Activated CD4-positive, alpha-beta memory T cell treated with anti-CD3 and anti-CD28 coated beads, Interleukin-2, amount 10 ng/mL, durations not matched to agents 7 days and 5 days (primary cell): ENCODE measurements around the gene RBPJ. TPM values are rescaled to one million over a fixed set of nuclear protein-coding genes. Genes with fewer than 3 reads are reported as not detected.

Source experiments
- CTCF ChIA-PET: fragments of 350-600 bp; sonication (Branson Sonifier 250); formaldehyde crosslinking; loops from one replicate; lab custom pipeline; 2021; ENCODE audit warnings: antibody characterized with exemption, inconsistent platforms; lab: Charles Lee
- POLR2A ChIA-PET: fragments of 350-600 bp; sonication (Branson Sonifier 250); formaldehyde crosslinking; loops from one replicate; lab custom pipeline; 2021; ENCODE audit warnings: antibody characterized with exemption; lab: Charles Lee
- DNase-seq: peaks from one replicate; pipeline ENCODE4 v3.0.0-alpha.2; 2020
- H3K27ac Mint-ChIP-seq: one replicate; pipeline ENCODE4 v1.8.0; 2021; ENCODE audit warnings: mild to moderate bottlenecking, mixed read lengths
- H3K27me3 Mint-ChIP-seq: one replicate; pipeline ENCODE4 v1.8.0; 2021; ENCODE audit warnings: mixed read lengths
- H3K36me3 Mint-ChIP-seq: one replicate; pipeline ENCODE4 v1.8.0; 2021; ENCODE audit warnings: low read depth, mixed read lengths
- H3K4me1 Mint-ChIP-seq: one replicate; pipeline ENCODE4 v1.8.0; 2021; ENCODE audit warnings: mixed read lengths
- H3K4me3 Mint-ChIP-seq: one replicate; pipeline ENCODE4 v1.8.0; 2021; ENCODE audit warnings: mild to moderate bottlenecking, mixed read lengths
- H3K9me3 Mint-ChIP-seq: one replicate; pipeline ENCODE4 v1.8.0; 2021; ENCODE audit warnings: mixed read lengths
- total RNA-seq, 2 experiments: library from RNA; stranded (reverse); gene quantifications; one replicate each; pipeline ENCODE4 v1.2.3, GENCODE V29; 2021

RBPJ gene
- total RNA-seq, 2 experiments from 2014 or later = 137 to 144 TPM

DNA sequence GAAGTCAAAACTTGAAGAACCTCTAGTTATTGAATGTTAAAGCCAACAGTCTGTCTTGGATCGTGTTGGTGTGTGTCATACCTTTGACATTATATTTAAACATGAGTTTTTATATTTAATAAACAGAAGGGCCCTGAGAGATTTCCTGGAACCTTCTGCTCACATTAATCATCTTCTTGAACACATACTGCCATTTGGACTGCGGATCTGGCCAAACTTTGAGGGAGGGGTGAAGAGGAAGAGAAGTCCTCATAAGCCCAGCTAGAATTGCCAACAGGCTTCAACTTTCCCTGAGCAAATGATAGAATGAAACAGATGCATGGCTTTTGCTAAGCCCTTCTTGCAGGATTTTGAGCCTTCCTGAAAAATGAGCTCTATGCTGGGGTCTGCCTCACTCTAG is 142.1 kb downstream of the RBPJ start:
- Mint-ChIP-seq H3K9me3 (no peaks in the 10 kb centered on the region), H3K4me1 (peaks cover 11% of the 10 kb centered on the region), H3K36me3 (no peaks in the 10 kb centered on the region), H3K27me3 (peaks cover 3% of the 10 kb centered on the region), H3K4me3 (no peak overlapping the region), H3K27ac (no peak overlapping the region)
- DNase-seq = no peak
- CTCF ChIA-PET = no interaction called here
- POLR2A ChIA-PET = interaction anchor here (1.5 kb wide), 1 partner anchor 121 kb away, joined by 3 read pairs; the partner anchor contains the start of gene TBC1D19

DNA sequence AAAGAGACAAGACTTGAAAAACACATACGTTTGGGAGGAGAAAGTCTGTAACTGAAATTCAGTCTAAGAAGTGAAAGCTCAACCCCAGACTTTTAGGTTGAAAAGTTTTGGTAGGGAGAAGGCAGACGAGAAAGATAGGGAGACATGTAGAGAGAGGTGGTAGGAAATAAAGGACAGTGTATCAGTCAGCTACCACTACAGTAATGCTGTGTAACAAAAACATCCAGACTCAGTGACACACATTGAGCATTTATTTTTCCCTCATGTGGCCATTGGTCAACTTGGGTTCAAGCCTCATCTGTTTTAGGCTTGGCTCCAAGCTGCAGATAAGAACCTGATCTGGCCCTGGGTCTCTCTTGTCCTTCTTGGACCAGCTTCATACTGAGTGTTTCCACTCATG is 142.6 kb downstream of the RBPJ start:
- Mint-ChIP-seq H3K4me3 (no peak overlapping the region), H3K27me3 (peaks cover 3% of the 10 kb centered on the region), H3K27ac (no peak overlapping the region), H3K9me3 (no peaks in the 10 kb centered on the region), H3K4me1 (peaks cover 6% of the 10 kb centered on the region), H3K36me3 (no peaks in the 10 kb centered on the region)
- POLR2A ChIA-PET = no interaction called here
- DNase-seq = no peak
- CTCF ChIA-PET = no interaction called here

DNA sequence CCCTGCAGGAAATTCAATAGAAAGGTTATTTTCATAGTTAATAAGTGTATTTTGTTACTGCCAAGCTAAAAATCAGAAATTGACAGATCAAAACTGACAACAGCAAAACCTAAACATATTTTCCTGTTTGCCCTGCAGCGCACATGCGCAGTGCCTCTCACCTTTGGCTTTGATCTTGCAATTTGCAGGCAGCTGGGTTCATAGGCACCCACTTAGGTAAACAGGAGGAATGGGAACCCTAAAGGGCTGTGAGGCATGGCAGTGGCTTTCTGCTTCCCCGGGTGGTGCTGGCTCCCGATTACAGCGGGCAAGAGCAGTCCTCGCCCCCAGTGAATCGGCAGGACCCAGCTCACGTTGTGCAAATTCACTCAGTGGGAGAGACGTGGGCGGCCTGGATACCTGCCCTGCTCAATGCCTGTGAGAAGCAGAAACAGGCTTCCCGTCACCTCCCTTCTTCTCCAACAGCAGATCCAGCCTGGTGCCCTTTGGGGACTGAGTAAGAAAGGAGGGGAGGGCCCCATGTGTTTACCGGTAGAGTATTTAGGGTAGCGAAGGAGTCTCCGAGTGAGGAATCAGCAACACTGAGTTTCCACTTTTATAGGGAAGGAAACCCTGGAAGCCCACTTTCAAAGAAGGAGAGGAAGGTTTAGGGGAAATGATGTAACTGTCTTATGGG is 143.7 kb downstream of the RBPJ start:
- Mint-ChIP-seq H3K27ac (no peak overlapping the region), H3K4me1 (no peaks in the 10 kb centered on the region), H3K36me3 (no peaks in the 10 kb centered on the region), H3K4me3 (no peak overlapping the region), H3K27me3 (peaks cover 5% of the 10 kb centered on the region), H3K9me3 (no peaks in the 10 kb centered on the region)
- CTCF ChIA-PET = no interaction called here
- DNase-seq = no peak
- POLR2A ChIA-PET = no interaction called here

DNA sequence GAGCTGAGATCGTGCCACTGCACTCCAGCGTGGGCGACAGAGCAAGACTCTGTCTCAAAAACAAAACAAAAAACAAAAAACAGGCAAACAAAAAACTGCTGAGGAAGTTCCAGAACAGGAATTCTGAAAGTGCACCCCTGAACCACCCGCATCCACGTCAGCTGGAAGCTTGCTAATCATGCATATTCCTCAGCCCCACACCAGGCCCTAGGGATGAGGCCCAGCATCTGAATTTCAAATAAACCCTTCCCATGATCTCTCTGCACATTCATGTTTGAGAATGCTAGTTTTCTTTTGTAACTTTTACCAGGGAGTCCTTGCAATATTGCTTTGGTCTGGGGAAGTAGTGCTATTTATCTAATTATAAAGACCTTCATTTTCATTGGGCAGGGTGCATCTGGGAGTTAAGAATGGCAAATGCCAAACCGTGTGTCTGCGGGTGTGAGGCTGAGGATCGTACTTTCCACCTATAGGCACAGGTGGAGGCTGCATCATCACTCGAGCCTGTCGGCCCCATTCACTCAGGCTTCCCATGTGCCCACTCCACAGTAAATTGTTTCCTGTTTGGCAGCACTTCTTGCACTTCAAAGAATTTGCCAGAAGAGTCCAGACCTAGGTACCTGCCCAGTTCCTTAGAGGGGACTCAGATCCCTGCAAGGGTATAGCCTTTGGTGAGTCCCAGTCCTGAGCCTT is 145.9 kb downstream of the RBPJ start:
- H3K27ac Mint-ChIP-seq = no peak overlapping the region
- ChIA-PET POLR2A (no interaction called here), CTCF (no interaction called here)

DNA sequence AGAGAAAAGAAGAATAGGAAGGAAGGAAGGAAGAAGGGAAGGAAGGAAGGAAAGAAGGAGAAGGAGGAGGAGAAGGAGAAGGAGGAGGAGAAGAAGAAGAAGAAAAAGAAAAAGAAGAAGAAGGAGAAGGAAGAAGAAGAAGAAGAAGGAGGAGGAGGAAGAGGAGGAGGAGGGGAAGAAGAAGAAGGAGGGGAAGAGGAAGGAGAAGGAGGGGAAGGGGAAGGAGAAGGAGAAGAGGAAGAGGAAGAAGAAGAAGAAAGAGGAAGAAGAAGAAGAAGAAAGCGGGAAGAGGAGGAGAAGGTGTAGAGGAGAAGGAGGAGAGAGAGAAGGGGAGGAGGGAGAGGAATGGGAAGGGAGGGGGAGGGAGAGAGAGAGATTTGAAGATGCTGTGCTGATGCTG is 146.9 kb downstream of the RBPJ start:
- POLR2A ChIA-PET = no interaction called here
- no peaks in the 10 kb centered on the region for H3K4me1 Mint-ChIP-seq
- CTCF ChIA-PET = no interaction called here

More for the DNA sequence above, 145.9 kb downstream of the RBPJ start:
- Mint-ChIP-seq H3K9me3 (no peaks in the 10 kb centered on the region), H3K27me3 (peaks cover 5% of the 10 kb centered on the region), H3K4me3 (no peak overlapping the region), H3K36me3 (no peaks in the 10 kb centered on the region), H3K4me1 (no peaks in the 10 kb centered on the region)
- no peak for DNase-seq

DNA sequence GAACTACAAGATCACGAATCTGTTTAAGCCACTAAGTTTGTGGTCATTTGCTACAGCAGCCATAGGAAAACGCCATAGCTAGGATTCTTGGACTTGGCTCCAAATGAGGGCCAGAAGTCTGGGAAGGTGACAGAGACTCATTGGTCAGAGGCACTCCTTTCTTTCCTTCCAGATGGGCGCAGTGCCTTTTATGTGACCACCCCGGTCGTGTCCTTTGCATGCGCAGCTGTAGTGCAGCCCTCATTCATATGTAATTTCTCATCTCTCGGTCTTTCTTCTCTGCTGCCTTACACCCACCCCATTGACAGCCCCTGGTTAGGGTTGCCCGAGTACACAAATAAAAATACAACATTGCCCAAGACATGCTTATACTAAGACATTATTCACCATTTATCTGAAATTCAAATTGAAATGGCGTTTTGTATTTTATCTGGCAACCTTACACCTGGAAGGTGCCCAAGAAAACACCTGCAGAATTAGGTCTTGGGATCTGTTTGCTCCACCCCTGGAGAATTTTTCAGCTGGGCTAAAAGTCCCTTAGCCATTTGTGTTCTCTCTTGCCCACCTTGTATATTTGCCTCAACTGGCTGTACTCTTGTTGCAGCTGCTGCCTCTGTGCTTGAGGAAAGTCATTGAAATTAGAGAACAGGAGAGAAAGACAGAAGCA is 147.6 kb downstream of the RBPJ start:
- ChIA-PET POLR2A (no interaction called here), CTCF (no interaction called here)
- no peaks in the 10 kb centered on the region for H3K36me3 Mint-ChIP-seq
- no peak overlapping the region for H3K4me3 Mint-ChIP-seq
- no peak overlapping the region for H3K27ac Mint-ChIP-seq
- no peaks in the 10 kb centered on the region for H3K9me3 Mint-ChIP-seq
- H3K27me3 Mint-ChIP-seq = peaks cover 7% of the 10 kb centered on the region
- DNase-seq = no peak
- no peaks in the 10 kb centered on the region for H3K4me1 Mint-ChIP-seq

More for the DNA sequence above, 146.9 kb downstream of the RBPJ start:
- Mint-ChIP-seq H3K4me3 (no peak overlapping the region), H3K27ac (no peak overlapping the region), H3K36me3 (no peaks in the 10 kb centered on the region), H3K9me3 (no peaks in the 10 kb centered on the region), H3K27me3 (peaks cover 7% of the 10 kb centered on the region)
- DNase-seq = no peak

DNA sequence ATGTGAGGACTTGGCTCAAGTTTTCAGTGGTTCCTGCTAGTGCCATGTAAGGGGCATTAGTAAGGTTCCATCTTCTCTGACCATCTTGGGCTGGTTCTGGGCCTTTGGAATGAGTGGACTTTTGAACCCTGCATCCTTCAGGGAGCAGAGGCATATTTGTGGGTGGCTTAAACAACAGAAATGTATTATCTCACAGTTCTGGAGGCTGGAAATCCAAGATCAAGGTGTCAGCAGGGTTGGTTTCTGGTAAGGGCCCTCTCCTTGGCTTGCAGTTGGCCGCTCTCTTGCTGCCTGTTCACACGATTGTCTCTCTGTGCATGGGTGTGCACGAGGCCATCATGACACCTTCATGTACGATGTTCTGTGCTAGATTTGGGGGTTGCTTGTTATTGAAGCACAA is 148.2 kb downstream of the RBPJ start:
- POLR2A ChIA-PET = no interaction called here
- no peaks in the 10 kb centered on the region for H3K9me3 Mint-ChIP-seq
- no peak overlapping the region for H3K27ac Mint-ChIP-seq

DNA sequence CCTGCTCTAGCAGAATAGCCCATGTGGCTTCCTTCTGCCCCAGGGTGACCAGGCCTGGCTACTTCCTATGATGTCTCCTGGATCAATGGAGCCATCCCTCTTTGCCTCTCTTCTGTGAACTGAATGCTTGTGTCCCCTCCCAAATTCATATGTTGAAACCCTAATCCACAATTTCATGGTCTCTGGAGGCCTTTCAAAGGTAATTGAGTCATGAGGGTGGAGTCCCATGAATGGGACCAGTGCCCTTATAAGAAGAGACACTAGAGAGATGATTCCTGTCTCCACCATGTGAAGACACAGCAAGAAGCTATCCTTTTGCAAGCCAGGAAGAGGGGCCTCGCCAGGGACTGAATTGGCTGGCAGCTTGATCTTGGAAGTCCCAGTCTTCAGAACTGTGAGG is 151.1 kb downstream of the RBPJ start:
- POLR2A ChIA-PET = interaction anchor here (1.4 kb wide), 1 partner anchor 12 kb away, joined by 3 read pairs; no protein-coding TSS in a partner anchor

More for the DNA sequence above, 148.2 kb downstream of the RBPJ start:
- no peak overlapping the region for H3K4me3 Mint-ChIP-seq
- DNase-seq = no peak
- no peaks in the 10 kb centered on the region for H3K4me1 Mint-ChIP-seq
- no peaks in the 10 kb centered on the region for H3K36me3 Mint-ChIP-seq
- peaks cover 5% of the 10 kb centered on the region for H3K27me3 Mint-ChIP-seq
- CTCF ChIA-PET = no interaction called here

DNA sequence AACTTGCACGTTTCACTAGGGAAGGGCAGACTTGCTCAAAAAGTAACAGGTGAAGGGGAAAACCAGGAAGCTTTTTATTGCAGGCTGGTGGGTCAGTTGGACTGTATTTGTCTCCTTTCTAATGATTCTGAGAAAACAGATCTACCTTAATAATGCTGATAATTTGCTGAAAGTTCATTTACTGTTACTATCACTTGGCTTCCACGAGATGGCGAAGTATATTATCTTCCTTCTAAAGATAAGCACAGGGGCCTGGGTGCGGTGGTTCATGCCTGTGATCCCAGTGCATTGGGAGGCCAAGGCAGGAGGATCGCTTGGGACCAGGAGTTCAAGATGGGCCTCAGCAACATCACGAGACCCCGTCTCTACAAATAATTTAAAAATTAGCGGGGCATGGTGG is 153.1 kb downstream of the RBPJ start:
- no peaks in the 10 kb centered on the region for H3K9me3 Mint-ChIP-seq
- peaks cover 4% of the 10 kb centered on the region for H3K27me3 Mint-ChIP-seq
- H3K27ac Mint-ChIP-seq = no peak overlapping the region
- ChIA-PET POLR2A (no interaction called here), CTCF (no interaction called here)
- H3K4me1 Mint-ChIP-seq = no peaks in the 10 kb centered on the region
- H3K36me3 Mint-ChIP-seq = no peaks in the 10 kb centered on the region
- H3K4me3 Mint-ChIP-seq = no peak overlapping the region
- no peak for DNase-seq

More for the DNA sequence above, 151.1 kb downstream of the RBPJ start:
- peaks cover 4% of the 10 kb centered on the region for H3K27me3 Mint-ChIP-seq
- CTCF ChIA-PET = interaction anchor here (1.0 kb wide), 1 partner anchor 13 kb away, joined by 3 read pairs; no protein-coding TSS in a partner anchor
- no peaks in the 10 kb centered on the region for H3K9me3 Mint-ChIP-seq
- no peak for DNase-seq
- no peak overlapping the region for H3K27ac Mint-ChIP-seq
- no peaks in the 10 kb centered on the region for H3K4me1 Mint-ChIP-seq
- H3K36me3 Mint-ChIP-seq = no peaks in the 10 kb centered on the region
- no peak overlapping the region for H3K4me3 Mint-ChIP-seq

DNA sequence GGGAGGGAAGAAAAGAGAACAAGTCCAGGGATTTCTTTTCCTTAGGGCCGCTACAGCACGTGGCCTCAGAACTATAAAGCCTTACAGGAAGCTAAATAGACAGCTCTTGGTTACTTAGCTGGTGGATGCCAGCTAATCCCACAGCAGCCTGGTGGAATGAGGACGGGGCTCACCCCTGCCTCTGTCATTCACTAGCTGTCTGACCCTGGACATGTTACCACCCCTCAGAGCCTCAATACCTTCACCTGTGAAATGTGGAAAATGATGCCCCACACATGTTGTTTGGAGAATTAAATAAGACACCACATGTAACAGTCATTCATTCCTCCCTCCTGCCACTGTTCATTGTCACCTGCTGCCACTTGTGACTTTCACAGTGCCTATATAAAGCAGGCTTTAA is 153.7 kb downstream of the RBPJ start:
- CTCF ChIA-PET = no interaction called here

DNA sequence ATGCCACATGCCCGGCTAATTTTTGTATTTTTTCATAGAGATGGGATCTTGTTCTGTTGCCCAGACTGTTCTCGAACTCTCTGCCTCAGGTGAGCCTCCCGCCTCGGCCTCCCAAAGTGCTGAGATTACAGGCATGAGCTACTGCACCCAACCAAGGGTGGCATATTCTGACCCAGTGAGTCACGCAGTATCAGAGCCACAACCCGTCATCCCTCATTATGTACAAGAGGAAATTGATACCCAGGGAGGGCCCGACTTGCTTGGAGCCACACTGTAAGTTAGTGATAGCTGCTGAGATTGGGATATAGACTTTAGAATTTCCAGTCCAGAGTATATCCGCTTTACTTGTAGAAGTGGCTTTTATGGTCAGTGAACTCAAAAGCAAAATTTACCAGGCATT is 154.9 kb downstream of the RBPJ start:
- peaks cover 2% of the 10 kb centered on the region for H3K27me3 Mint-ChIP-seq
- H3K27ac Mint-ChIP-seq = no peak overlapping the region

More for the DNA sequence above, 153.7 kb downstream of the RBPJ start:
- Mint-ChIP-seq H3K4me1 (no peaks in the 10 kb centered on the region), H3K36me3 (no peaks in the 10 kb centered on the region), H3K27ac (no peak overlapping the region), H3K9me3 (no peaks in the 10 kb centered on the region), H3K4me3 (no peak overlapping the region), H3K27me3 (peaks cover 2% of the 10 kb centered on the region)
- no peak for DNase-seq
- POLR2A ChIA-PET = no interaction called here

DNA sequence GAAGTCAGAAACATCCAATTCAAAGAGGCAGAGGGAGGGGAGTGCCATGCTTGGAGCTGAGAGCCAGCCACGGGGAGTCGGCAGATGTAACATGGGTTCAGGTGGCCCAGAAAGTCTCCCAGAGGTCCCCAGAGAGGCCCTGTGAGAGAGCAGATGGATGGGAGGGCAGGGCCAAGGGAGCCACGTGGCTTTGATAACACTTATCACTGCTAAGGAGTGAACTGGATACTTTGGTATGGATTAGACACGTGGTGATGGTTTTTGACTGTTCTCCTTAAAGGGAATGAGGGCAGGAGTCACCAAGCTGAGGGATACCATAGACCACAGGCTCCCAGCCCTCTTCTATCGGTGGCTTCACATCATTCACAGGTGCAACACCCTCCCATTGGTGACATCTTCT is 155.7 kb downstream of the RBPJ start:
- no peaks in the 10 kb centered on the region for H3K9me3 Mint-ChIP-seq

More for the DNA sequence above, 154.9 kb downstream of the RBPJ start:
- H3K36me3 Mint-ChIP-seq = no peaks in the 10 kb centered on the region
- ChIA-PET POLR2A (no interaction called here), CTCF (no interaction called here)
- no peak for DNase-seq
- H3K4me1 Mint-ChIP-seq = no peaks in the 10 kb centered on the region
- H3K9me3 Mint-ChIP-seq = no peaks in the 10 kb centered on the region
- H3K4me3 Mint-ChIP-seq = no peak overlapping the region

DNA sequence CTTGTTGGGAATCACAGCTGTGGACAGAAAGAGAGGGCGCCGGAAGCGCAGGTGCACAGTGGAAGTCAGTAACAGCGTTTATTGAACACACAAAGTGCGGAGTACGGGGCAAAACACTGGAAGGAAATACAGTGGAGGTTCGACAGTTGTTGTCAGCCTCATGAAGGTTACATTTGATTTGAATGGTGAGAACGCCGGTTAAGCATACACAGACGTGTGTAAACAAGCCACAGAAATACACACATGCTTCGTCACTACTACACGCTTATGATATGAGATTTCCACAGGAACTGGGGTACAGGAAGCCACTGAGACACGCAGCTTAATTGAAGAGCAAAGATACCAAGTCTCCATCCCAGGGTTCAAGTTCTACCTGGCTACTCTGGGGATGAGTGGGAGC is 157.5 kb downstream of the RBPJ start:
- peaks cover 2% of the 10 kb centered on the region for H3K27me3 Mint-ChIP-seq
- no peaks in the 10 kb centered on the region for H3K9me3 Mint-ChIP-seq
- CTCF ChIA-PET = no interaction called here
- H3K27ac Mint-ChIP-seq = no peak overlapping the region
- DNase-seq = no peak
- POLR2A ChIA-PET = no interaction called here
- H3K36me3 Mint-ChIP-seq = no peaks in the 10 kb centered on the region
- no peak overlapping the region for H3K4me3 Mint-ChIP-seq
- H3K4me1 Mint-ChIP-seq = no peaks in the 10 kb centered on the region

More for the DNA sequence above, 155.7 kb downstream of the RBPJ start:
- H3K27me3 Mint-ChIP-seq = peaks cover 2% of the 10 kb centered on the region
- DNase-seq = no peak
- no peak overlapping the region for H3K4me3 Mint-ChIP-seq
- no peaks in the 10 kb centered on the region for H3K36me3 Mint-ChIP-seq
- no peak overlapping the region for H3K27ac Mint-ChIP-seq
- ChIA-PET CTCF (no interaction called here), POLR2A (no interaction called here)
- H3K4me1 Mint-ChIP-seq = no peaks in the 10 kb centered on the region
